HG02884 (cell line): ENCODE measurements around the gene LPP.

ENCODE experiments used
- ATAC-seq: cut with Tn5 transposase; IDR thresholded peaks from one replicate; pipeline ENCODE4 v1.9.1; 2021; ENCODE audit warnings: mild to moderate bottlenecking, moderate library complexity; ENCODE audit not compliant: unreplicated experiment

The LPP gene

GRCh38 chr3:188720215-188720614 lies 566.3 kb downstream of the LPP start:
- ATAC-seq = no peak

GRCh38 chr3:188720636-188721035 lies 566.7 kb downstream of the LPP start:
- no peak for ATAC-seq

GRCh38 chr3:188721312-188721711 lies 567.4 kb downstream of the LPP start:
- no peak for ATAC-seq

- no peak for ATAC-seq
These were observed 568.0 kb downstream of the LPP start for GRCh38 chr3:188721990-188722389.

GRCh38 chr3:188722963-188723362 lies 569.0 kb downstream of the LPP start:
- no peak for ATAC-seq

- ATAC-seq = no peak
These were observed 573.1 kb downstream of the LPP start for GRCh38 chr3:188727052-188727451.

- ATAC-seq = no peak
These were observed 574.5 kb downstream of the LPP start for GRCh38 chr3:188728371-188728896.

GRCh38 chr3:188729422-188729821 lies 575.5 kb downstream of the LPP start:
- ATAC-seq = no peak

GRCh38 chr3:188734395-188734794 lies 580.4 kb downstream of the LPP start:
- ATAC-seq = no peak

- ATAC-seq = no peak
These were observed 585.6 kb downstream of the LPP start for GRCh38 chr3:188739511-188739910.

GRCh38 chr3:188740010-188740409 lies 586.1 kb downstream of the LPP start:
- no peak for ATAC-seq

- ATAC-seq = no peak
These were observed 589.0 kb downstream of the LPP start for GRCh38 chr3:188742755-188743550.

GRCh38 chr3:188744166-188744565 lies 590.2 kb downstream of the LPP start:
- no peak for ATAC-seq

GRCh38 chr3:188745031-188745430 lies 591.1 kb downstream of the LPP start:
- no peak for ATAC-seq

- no peak for ATAC-seq
These were observed 592.4 kb downstream of the LPP start for GRCh38 chr3:188746291-188746783.

GRCh38 chr3:188747489-188747888 lies 593.5 kb downstream of the LPP start:
- no peak for ATAC-seq

- no peak for ATAC-seq
These were observed 595.2 kb downstream of the LPP start for GRCh38 chr3:188749010-188749617.

GRCh38 chr3:188749830-188750229 lies 595.9 kb downstream of the LPP start:
- no peak for ATAC-seq

- no peak for ATAC-seq
These were observed 596.7 kb downstream of the LPP start for GRCh38 chr3:188750617-188751016.

- ATAC-seq = peak; percentile 29
These were observed 598.9 kb downstream of the LPP start for GRCh38 chr3:188752850-188753249.

GRCh38 chr3:188754267-188754666 lies 600.3 kb downstream of the LPP start:
- no peak for ATAC-seq

GRCh38 chr3:188756241-188756640 lies 602.3 kb downstream of the LPP start:
- ATAC-seq = no peak
